ENCODE results near the gene COL4A3. TPM values are rescaled to one million over a fixed set of nuclear protein-coding genes. Genes with fewer than 3 reads are reported as not detected.
"Not testable (repeated sequence)": the region's sequence is repeated elsewhere in the genome, so short reads cannot be mapped to it uniquely, and the experiment has no call there.

Gene COL4A3
- total RNA-seq, 1 experiment from 2014 or later, result 0.60 TPM

GRCh38 chr2:227205701-227206100, 41.3 kb downstream of the COL4A3 start:
- Histone ChIP-seq H3K9me2 (replicated peaks; ENCODE audit: insufficient read depth, low read length) (no peaks in the 10 kb centered on the region), H3K9me3 (ENCODE audit: low read length) (no peaks in the 10 kb centered on the region), H3K27me3 (ENCODE audit: low read length) (no peaks in the 10 kb centered on the region), H3K4me2 (ENCODE audit: low read depth, low read length, poor library complexity, severe bottlenecking) (no peak overlapping the region), H3K4me3 (ENCODE audit: low read length) (no peak overlapping the region), H2AFZ (ENCODE audit: low read length) (no peak overlapping the region), H3K27ac (ENCODE audit: low read length) (no peak overlapping the region), H3K79me2 (ENCODE audit: low read length) (no peaks in the 10 kb centered on the region), H3K36me3 (ENCODE audit: insufficient read depth, low read length) (no peaks in the 10 kb centered on the region), H4K20me1 (ENCODE audit: insufficient read depth, low read depth, low read length) (no peaks in the 10 kb centered on the region), H3K4me1 (ENCODE audit: low read length) (no peaks in the 10 kb centered on the region), H3K9ac (ENCODE audit: low read length) (no peak overlapping the region)
- no peak for DNase-seq

GRCh38 chr2:227206406-227206805, 42.0 kb downstream of the COL4A3 start:
- Histone ChIP-seq H3K4me2 (ENCODE audit: low read depth, low read length, poor library complexity, severe bottlenecking) (no peak overlapping the region), H3K27me3 (ENCODE audit: low read length) (no peaks in the 10 kb centered on the region), H3K9me3 (ENCODE audit: low read length) (no peaks in the 10 kb centered on the region), H3K9me2 (replicated peaks; ENCODE audit: insufficient read depth, low read length) (no peaks in the 10 kb centered on the region), H3K79me2 (ENCODE audit: low read length) (no peaks in the 10 kb centered on the region), H4K20me1 (ENCODE audit: insufficient read depth, low read depth, low read length) (no peaks in the 10 kb centered on the region), H3K4me1 (ENCODE audit: low read length) (no peaks in the 10 kb centered on the region), H3K9ac (ENCODE audit: low read length) (no peak overlapping the region), H3K27ac (ENCODE audit: low read length) (no peak overlapping the region), H3K4me3 (ENCODE audit: low read length) (no peak overlapping the region), H3K36me3 (ENCODE audit: insufficient read depth, low read length) (no peaks in the 10 kb centered on the region), H2AFZ (ENCODE audit: low read length) (no peak overlapping the region)
- no peak for DNase-seq

GRCh38 chr2:227207573-227207972, 43.1 kb downstream of the COL4A3 start:
- no peaks in the 10 kb centered on the region for H3K9me3 ChIP-seq (ENCODE audit: low read length)
- DNase-seq, result no peak
- no peaks in the 10 kb centered on the region for H3K4me1 ChIP-seq (ENCODE audit: low read length)
- H3K4me3 ChIP-seq (ENCODE audit: low read length), result no peak overlapping the region
- no peak overlapping the region for H3K9ac ChIP-seq (ENCODE audit: low read length)
- no peak overlapping the region for H2AFZ ChIP-seq (ENCODE audit: low read length)
- no peaks in the 10 kb centered on the region for H3K27me3 ChIP-seq (ENCODE audit: low read length)
- H4K20me1 ChIP-seq (ENCODE audit: insufficient read depth, low read depth, low read length), result no peaks in the 10 kb centered on the region
- H3K4me2 ChIP-seq (ENCODE audit: low read depth, low read length, poor library complexity, severe bottlenecking), result no peak overlapping the region
- no peak overlapping the region for H3K27ac ChIP-seq (ENCODE audit: low read length)
- no peaks in the 10 kb centered on the region for H3K9me2 ChIP-seq (replicated peaks; ENCODE audit: insufficient read depth, low read length)
- H3K36me3 ChIP-seq (ENCODE audit: insufficient read depth, low read length), result no peaks in the 10 kb centered on the region
- no peaks in the 10 kb centered on the region for H3K79me2 ChIP-seq (ENCODE audit: low read length)

- DNase-seq, result no peak
These were observed 50.2 kb downstream of the COL4A3 start for GRCh38 chr2:227214622-227215041.

GRCh38 chr2:227219312-227220105, 55.1 kb downstream of the COL4A3 start:
- H3K4me1 ChIP-seq (ENCODE audit: low read length), result no peaks in the 10 kb centered on the region
- no peaks in the 10 kb centered on the region for H3K36me3 ChIP-seq (ENCODE audit: insufficient read depth, low read length)
- no peaks in the 10 kb centered on the region for H3K9me3 ChIP-seq (ENCODE audit: low read length)
- H3K4me2 ChIP-seq (ENCODE audit: low read depth, low read length, poor library complexity, severe bottlenecking), result no peak overlapping the region
- no peaks in the 10 kb centered on the region for H3K27me3 ChIP-seq (ENCODE audit: low read length)
- H3K9me2 ChIP-seq (replicated peaks; ENCODE audit: insufficient read depth, low read length), result no peaks in the 10 kb centered on the region
- no peaks in the 10 kb centered on the region for H3K79me2 ChIP-seq (ENCODE audit: low read length)
- no peak overlapping the region for H3K4me3 ChIP-seq (ENCODE audit: low read length)
- no peak overlapping the region for H3K27ac ChIP-seq (ENCODE audit: low read length)
- no peak overlapping the region for H2AFZ ChIP-seq (ENCODE audit: low read length)
- DNase-seq, result no peak
- no peaks in the 10 kb centered on the region for H4K20me1 ChIP-seq (ENCODE audit: insufficient read depth, low read depth, low read length)
- no peak overlapping the region for H3K9ac ChIP-seq (ENCODE audit: low read length)

More at GRCh38 chr2:227214622-227215041, 50.2 kb downstream of the COL4A3 start:
- no peak overlapping the region for H2AFZ ChIP-seq (ENCODE audit: low read length)
- no peaks in the 10 kb centered on the region for H3K9me3 ChIP-seq (ENCODE audit: low read length)
- no peak overlapping the region for H3K27ac ChIP-seq (ENCODE audit: low read length)
- H3K9ac ChIP-seq (ENCODE audit: low read length), result no peak overlapping the region
- no peak overlapping the region for H3K4me3 ChIP-seq (ENCODE audit: low read length)
- H3K4me1 ChIP-seq (ENCODE audit: low read length), result no peaks in the 10 kb centered on the region
- H3K4me2 ChIP-seq (ENCODE audit: low read depth, low read length, poor library complexity, severe bottlenecking), result no peak overlapping the region
- no peaks in the 10 kb centered on the region for H4K20me1 ChIP-seq (ENCODE audit: insufficient read depth, low read depth, low read length)
- no peaks in the 10 kb centered on the region for H3K9me2 ChIP-seq (replicated peaks; ENCODE audit: insufficient read depth, low read length)
- no peaks in the 10 kb centered on the region for H3K27me3 ChIP-seq (ENCODE audit: low read length)
- no peaks in the 10 kb centered on the region for H3K36me3 ChIP-seq (ENCODE audit: insufficient read depth, low read length)
- no peaks in the 10 kb centered on the region for H3K79me2 ChIP-seq (ENCODE audit: low read length)

GRCh38 chr2:227221120-227221519, 56.7 kb downstream of the COL4A3 start:
- Histone ChIP-seq H3K4me1 (ENCODE audit: low read length) (no peaks in the 10 kb centered on the region), H3K9me2 (replicated peaks; ENCODE audit: insufficient read depth, low read length) (no peaks in the 10 kb centered on the region), H3K79me2 (ENCODE audit: low read length) (no peaks in the 10 kb centered on the region), H3K9ac (ENCODE audit: low read length) (no peak overlapping the region), H3K9me3 (ENCODE audit: low read length) (no peaks in the 10 kb centered on the region), H3K4me2 (ENCODE audit: low read depth, low read length, poor library complexity, severe bottlenecking) (no peak overlapping the region), H3K27me3 (ENCODE audit: low read length) (no peaks in the 10 kb centered on the region), H2AFZ (ENCODE audit: low read length) (no peak overlapping the region), H4K20me1 (ENCODE audit: insufficient read depth, low read depth, low read length) (no peaks in the 10 kb centered on the region), H3K36me3 (ENCODE audit: insufficient read depth, low read length) (no peaks in the 10 kb centered on the region), H3K4me3 (ENCODE audit: low read length) (no peak overlapping the region), H3K27ac (ENCODE audit: low read length) (no peak overlapping the region)
- DNase-seq, result no peak

GRCh38 chr2:227222292-227222691, 57.9 kb downstream of the COL4A3 start:
- H2AFZ ChIP-seq (ENCODE audit: low read length), result no peak overlapping the region
- no peaks in the 10 kb centered on the region for H3K36me3 ChIP-seq (ENCODE audit: insufficient read depth, low read length)
- DNase-seq, result no peak
- no peaks in the 10 kb centered on the region for H3K4me1 ChIP-seq (ENCODE audit: low read length)
- H3K4me3 ChIP-seq (ENCODE audit: low read length), result no peak overlapping the region
- H3K4me2 ChIP-seq (ENCODE audit: low read depth, low read length, poor library complexity, severe bottlenecking), result no peak overlapping the region
- no peaks in the 10 kb centered on the region for H3K79me2 ChIP-seq (ENCODE audit: low read length)
- H4K20me1 ChIP-seq (ENCODE audit: insufficient read depth, low read depth, low read length), result no peaks in the 10 kb centered on the region
- H3K9me2 ChIP-seq (replicated peaks; ENCODE audit: insufficient read depth, low read length), result no peaks in the 10 kb centered on the region
- H3K9me3 ChIP-seq (ENCODE audit: low read length), result no peaks in the 10 kb centered on the region
- no peak overlapping the region for H3K27ac ChIP-seq (ENCODE audit: low read length)
- H3K27me3 ChIP-seq (ENCODE audit: low read length), result no peaks in the 10 kb centered on the region
- H3K9ac ChIP-seq (ENCODE audit: low read length), result no peak overlapping the region

- H4K20me1 ChIP-seq (ENCODE audit: insufficient read depth, low read depth, low read length); H3K4me2 ChIP-seq (ENCODE audit: low read depth, low read length, poor library complexity, severe bottlenecking); H3K4me1 ChIP-seq (ENCODE audit: low read length); H3K9me3 ChIP-seq (ENCODE audit: low read length); H3K4me3 ChIP-seq (ENCODE audit: low read length); H3K36me3 ChIP-seq (ENCODE audit: insufficient read depth, low read length); H3K27ac ChIP-seq (ENCODE audit: low read length); DNase-seq; H3K79me2 ChIP-seq (ENCODE audit: low read length); H3K9ac ChIP-seq (ENCODE audit: low read length); H3K27me3 ChIP-seq (ENCODE audit: low read length); H2AFZ ChIP-seq (ENCODE audit: low read length); H3K9me2 ChIP-seq (replicated peaks; ENCODE audit: insufficient read depth, low read length): not testable (repeated sequence)
These were observed 61.2 kb downstream of the COL4A3 start for GRCh38 chr2:227225641-227226040.
